ENCODE measurements around the gene MAN2B1.
"Not testable (repeated sequence)": the region's sequence is repeated elsewhere in the genome, so short reads cannot be mapped to it uniquely, and the experiment has no call there.

The MAN2B1 gene

DNA sequence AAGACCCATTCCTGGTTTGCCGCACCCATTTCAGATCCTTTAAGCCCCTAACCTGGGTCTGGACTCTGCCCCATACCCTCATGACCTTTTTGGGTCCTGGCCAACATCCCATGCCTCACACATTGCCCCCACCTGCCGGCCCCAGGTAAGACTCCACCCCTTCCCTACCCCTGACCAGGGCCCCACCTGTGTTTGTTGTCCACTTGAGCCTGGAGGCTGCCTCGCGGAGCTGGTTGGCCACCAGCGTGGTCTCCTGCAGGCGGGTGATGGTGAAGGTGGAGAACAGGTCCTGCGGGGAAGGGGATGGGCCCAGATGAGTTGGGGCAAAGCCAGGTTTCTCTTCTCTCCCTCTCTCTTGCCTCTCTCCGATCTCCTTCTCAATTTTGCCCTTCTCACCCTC lies 19.5 kb downstream of the MAN2B1 start:
- TF ChIP-seq, protein P1, sequence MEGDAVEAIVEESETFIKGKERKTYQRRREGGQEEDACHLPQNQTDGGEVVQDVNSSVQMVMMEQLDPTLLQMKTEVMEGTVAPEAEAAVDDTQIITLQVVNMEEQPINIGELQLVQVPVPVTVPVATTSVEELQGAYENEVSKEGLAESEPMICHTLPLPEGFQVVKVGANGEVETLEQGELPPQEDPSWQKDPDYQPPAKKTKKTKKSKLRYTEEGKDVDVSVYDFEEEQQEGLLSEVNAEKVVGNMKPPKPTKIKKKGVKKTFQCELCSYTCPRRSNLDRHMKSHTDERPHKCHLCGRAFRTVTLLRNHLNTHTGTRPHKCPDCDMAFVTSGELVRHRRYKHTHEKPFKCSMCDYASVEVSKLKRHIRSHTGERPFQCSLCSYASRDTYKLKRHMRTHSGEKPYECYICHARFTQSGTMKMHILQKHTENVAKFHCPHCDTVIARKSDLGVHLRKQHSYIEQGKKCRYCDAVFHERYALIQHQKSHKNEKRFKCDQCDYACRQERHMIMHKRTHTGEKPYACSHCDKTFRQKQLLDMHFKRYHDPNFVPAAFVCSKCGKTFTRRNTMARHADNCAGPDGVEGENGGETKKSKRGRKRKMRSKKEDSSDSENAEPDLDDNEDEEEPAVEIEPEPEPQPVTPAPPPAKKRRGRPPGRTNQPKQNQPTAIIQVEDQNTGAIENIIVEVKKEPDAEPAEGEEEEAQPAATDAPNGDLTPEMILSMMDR (IDR thresholded peaks at IDR 0.05), result no peak
- H3K4me3 ChIP-seq, result no peak overlapping the region
- DNase-seq (ENCODE audit: low spot score), result no peak
- no peak overlapping the region for H3K27ac ChIP-seq

DNA sequence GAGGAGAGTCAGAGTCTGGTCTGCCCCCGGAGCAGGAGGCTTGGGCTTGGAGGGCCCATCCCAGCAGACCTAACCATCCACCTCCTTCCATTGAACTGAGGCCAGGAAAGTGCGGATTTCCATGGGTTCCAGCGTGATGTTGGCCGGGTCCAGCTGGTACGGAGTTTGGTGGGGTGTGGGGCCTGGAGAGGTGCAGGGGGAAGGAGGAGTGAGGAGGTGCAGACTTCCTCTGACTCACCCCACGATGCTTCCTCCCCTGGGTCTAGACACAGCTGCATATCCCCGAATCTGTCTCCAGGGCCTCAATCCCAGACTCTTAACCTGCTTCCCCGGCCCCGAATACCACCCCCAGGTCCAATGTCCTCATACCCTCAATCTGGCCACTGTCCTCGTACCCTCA lies 20.0 kb downstream of the MAN2B1 start:
- Histone ChIP-seq H3K4me3 (no peak overlapping the region), H3K27ac (no peak overlapping the region)
- no peak for DNase-seq (ENCODE audit: low spot score)
- TF ChIP-seq, protein P1 (IDR thresholded peaks at IDR 0.05), result no peak

DNA sequence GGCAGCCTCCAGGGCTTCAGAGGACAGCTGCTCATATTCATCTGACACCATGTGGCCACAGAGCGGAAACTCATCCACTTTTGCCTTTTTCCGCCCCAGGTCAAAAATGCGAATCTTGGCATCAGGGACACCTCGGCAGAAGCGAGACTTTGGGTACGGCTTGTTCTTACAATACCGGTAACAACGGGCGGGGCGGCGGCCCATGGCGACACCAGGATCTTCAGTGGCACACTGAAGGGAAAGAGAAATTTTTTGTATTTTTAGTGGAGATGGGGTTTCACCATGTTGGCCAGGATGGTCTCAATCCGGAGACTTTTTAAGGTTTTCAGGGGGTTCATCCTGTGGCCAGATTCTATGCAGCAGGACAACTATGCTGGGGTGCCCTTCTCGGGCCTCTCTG lies 22.8 kb downstream of the MAN2B1 start:
- not testable (repeated sequence) for H3K4me3 ChIP-seq; H3K27ac ChIP-seq; DNase-seq (ENCODE audit: low spot score)

DNA sequence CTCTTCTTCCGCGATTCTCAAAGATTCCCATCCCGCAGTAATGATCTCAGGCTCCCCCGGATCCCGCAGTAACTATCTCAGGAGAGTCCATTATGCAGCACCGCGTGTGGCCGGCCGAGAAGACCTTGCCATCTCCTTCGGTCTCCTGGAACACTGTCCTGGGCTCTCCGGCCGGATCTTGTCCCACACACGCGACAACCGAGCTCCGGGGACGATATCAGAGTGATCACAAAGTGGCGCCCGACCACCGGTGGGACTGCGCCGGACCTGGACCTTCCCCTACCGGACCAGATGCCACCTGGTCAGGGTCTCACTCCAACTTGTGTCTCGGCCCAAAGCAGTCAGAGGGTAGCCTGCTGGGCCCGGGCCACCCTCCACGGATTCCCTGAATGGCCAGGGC lies 24.0 kb downstream of the MAN2B1 start:
- Histone ChIP-seq H3K4me3 (no peak overlapping the region), H3K27ac (no peak overlapping the region)
- TF ChIP-seq, protein P1 (IDR thresholded peaks at IDR 0.05), result no peak
- no peak for DNase-seq (ENCODE audit: low spot score)

DNA sequence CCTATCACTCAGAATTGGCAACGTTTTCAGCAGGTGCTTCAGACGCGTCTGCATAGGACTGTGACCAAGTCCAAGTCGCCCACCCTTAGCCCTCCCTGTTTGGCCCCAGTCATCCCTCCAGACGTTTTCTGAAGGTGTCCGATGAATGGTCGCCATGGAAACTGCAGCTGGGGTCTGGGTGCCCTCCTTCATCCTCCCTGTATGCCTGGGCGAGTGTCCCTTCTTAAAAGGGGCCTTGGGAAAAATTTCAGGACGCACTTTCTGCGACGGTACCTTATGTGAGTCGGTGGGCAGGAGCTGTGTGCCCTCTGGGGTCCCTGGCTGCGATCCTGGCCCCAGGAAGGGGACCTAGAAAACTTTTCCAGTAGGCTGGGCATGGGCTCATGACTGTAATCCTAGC lies 25.1 kb downstream of the MAN2B1 start:
- TF ChIP-seq, protein P1 (IDR thresholded peaks at IDR 0.05), result no peak
- no peak overlapping the region for H3K4me3 ChIP-seq
- DNase-seq (ENCODE audit: low spot score), result no peak

DNA sequence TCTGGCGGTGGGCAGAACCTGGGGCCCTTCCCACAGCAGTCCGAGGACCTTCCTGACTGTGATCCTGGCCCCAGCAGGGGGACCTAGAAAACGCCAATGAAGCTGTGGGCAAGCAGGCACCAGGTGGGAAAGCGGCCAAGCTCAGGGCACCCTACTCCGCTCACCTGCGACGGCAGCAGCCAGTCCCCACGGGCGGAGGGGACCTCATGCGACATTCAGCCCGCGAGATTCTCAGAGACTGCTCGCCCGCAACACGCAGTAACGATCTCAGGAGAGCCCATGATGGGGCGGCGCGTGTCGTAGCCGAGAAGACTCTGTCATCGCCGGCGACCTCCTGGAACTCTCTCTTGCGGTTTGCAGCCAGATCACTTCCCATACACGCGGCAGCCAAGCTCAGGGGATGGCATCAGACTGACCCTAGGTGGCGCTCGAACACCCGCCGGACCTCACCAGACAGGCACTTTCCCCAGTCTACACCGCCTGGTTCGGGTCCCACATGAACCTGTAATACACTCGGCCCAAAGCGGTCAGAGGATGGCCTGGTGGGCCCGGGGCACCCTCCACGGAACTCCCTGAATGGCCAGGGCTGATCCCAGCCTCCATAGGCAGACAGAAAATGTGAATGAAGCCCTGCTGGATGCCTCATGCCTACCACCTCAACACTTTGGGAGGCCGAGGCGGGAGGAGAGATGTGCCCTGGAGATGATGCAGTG lies 26.5 kb downstream of the MAN2B1 start:
- peak; percentile 84 for DNase-seq (ENCODE audit: low spot score)
- H3K27ac ChIP-seq, result no peak overlapping the region
- TF ChIP-seq, protein P1 (IDR thresholded peaks at IDR 0.05), result peak; percentile 74
- H3K4me3 ChIP-seq, result peak overlapping the region; percentile 60

More for the DNA sequence above, 25.1 kb downstream of the MAN2B1 start:
- H3K27ac ChIP-seq, result no peak overlapping the region

DNA sequence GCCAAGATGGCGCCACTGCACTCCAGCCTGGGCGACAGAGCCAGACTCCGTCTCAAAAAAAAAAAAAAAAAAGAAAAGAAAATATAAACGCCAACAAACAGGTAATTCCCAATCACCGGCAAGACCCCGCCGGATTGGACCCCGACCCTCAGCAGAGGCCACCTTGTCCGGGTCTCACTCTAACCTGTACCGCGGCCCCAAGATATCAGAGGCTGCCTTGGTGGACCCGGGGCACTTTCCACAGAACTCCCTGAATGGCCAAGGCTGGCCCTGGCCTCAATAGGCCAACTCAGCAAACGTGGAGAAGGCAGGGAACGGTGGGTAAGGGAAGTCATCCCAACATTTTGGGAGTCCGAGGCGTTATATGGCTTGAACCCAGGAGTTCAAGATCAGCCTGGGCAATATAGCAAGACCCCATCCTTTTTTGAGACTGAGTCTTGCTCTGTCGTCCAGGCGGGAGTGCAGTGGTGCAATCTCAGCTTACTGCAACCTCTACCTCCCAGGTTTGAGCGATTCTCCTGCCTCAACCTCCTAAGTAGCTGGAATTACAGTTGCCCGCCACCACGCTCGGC lies 27.8 kb downstream of the MAN2B1 start:
- DNase-seq (ENCODE audit: low spot score), result no peak
- Histone ChIP-seq H3K4me3 (no peak overlapping the region), H3K27ac (no peak overlapping the region)
- TF ChIP-seq, protein P1 (IDR thresholded peaks at IDR 0.05), result no peak
